ENCODE results near the gene STIM1. TPM values are rescaled to one million over a fixed set of nuclear protein-coding genes. Genes with fewer than 3 reads are reported as not detected.

The STIM1 gene
- total RNA-seq, 1 experiment from 2014 or later: 55.1 TPM

DNA sequence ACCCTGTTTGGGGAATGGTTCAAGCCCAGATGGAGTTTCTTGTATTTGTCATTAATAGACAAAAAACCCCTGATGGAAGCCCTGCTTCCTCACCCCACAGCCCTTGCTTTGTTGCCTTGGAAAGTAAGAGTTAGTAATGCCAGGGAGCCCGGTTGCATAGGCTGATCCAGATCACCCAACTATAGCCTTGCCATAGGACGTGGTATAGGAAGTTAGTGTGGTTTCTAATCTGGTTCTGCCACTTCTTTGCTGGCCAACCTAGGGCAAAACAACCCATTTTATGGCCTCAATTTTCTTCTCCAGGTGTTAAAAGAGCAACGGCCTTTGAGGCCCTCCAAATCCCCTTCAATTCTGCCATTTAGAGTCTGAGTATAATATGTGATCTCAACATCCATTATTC, 97.9 kb downstream of the STIM1 start:
- POLR2A ChIA-PET: no interaction called here
- CTCF ChIA-PET: interaction anchor here (0.6 to 0.7 kb wide), 2 partner anchors 112 to 113 kb away, joined by 3 read pairs; partner anchors contain the start of gene RHOG
- intact Hi-C loops (cut with micrococcal nuclease; ENCODE audit: unreplicated experiment): loop anchor here (10.0 kb wide), 1 partner anchor 121 kb away; no protein-coding TSS in a partner anchor
- DNase-seq: no peak
- no peak overlapping the region for H3K27ac Mint-ChIP-seq (ENCODE audit: unreplicated experiment)
- H3K4me1 ChIP-seq: no peaks in the 10 kb centered on the region
- H3K4me3 ChIP-seq (ENCODE audit: low read depth, low read length): no peak overlapping the region
- H3K36me3 ChIP-seq (ENCODE audit: control insufficient read depth, insufficient read depth, low read length): no peaks in the 10 kb centered on the region
- no peaks in the 10 kb centered on the region for H3K9me3 Mint-ChIP-seq (ENCODE audit: unreplicated experiment)
- no peaks in the 10 kb centered on the region for H3K9me3 ChIP-seq
- peaks cover 4% of the 10 kb centered on the region for H3K36me3 Mint-ChIP-seq (ENCODE audit: insufficient read depth, unreplicated experiment)
- H3K4me1 Mint-ChIP-seq (ENCODE audit: low read depth, unreplicated experiment): peaks cover 6% of the 10 kb centered on the region
- no TSS peak for BruUV-seq (replicated peaks)
- H3K27me3 ChIP-seq (replicated peaks; ENCODE audit: control insufficient read depth, insufficient read depth, low read length): no peaks in the 10 kb centered on the region
- TF ChIP-seq, protein P1, sequence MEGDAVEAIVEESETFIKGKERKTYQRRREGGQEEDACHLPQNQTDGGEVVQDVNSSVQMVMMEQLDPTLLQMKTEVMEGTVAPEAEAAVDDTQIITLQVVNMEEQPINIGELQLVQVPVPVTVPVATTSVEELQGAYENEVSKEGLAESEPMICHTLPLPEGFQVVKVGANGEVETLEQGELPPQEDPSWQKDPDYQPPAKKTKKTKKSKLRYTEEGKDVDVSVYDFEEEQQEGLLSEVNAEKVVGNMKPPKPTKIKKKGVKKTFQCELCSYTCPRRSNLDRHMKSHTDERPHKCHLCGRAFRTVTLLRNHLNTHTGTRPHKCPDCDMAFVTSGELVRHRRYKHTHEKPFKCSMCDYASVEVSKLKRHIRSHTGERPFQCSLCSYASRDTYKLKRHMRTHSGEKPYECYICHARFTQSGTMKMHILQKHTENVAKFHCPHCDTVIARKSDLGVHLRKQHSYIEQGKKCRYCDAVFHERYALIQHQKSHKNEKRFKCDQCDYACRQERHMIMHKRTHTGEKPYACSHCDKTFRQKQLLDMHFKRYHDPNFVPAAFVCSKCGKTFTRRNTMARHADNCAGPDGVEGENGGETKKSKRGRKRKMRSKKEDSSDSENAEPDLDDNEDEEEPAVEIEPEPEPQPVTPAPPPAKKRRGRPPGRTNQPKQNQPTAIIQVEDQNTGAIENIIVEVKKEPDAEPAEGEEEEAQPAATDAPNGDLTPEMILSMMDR (IDR thresholded peaks at IDR 0.05; ENCODE audit: insufficient read depth in 1 of 2, low read depth in 1 of 2, low read length in 1 of 2, severe bottlenecking in 1 of 2, unreplicated experiment in 1 of 2): no peak
- no peaks in the 10 kb centered on the region for H3K27me3 Mint-ChIP-seq (ENCODE audit: insufficient read depth, unreplicated experiment)
- H3K4me3 Mint-ChIP-seq (ENCODE audit: unreplicated experiment): no peak overlapping the region

DNA sequence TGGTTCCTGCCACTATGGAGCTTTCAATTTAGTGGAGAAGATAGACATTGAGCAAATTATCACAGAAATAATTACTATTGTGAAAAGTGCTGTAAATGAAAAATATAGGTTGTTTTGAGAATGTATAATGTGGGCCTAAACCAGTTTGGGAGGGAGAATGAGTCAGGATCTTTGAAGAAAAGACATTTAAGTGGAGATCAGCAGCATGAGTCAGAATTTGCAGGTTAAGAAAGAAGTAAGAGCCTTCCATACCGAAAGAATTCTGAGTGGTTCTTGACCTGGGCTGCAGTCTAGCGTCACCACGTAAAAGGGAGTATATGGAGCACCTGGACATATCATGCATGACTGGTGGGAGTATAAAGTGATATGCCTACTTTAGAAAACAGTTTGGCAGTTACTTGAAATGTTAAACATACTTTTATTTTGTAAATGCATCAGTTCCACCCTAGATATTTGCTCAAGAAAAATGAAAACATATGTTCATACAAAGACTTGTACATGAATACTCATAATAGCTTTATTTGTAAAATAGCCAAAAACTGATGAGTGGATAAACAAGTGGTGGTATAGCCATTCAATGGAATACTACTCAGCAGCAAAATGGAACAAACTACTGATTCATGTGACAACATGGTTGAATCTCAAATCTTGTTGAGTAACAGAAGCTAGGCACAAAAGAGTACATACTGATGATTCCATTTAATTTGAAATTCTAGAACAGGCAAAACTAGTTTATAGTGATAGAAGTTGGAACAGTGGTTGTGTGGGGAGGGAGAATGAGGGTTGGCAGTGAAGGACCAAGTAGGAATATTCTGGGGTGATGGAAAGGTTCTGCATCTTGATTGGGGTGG, 99.2 kb downstream of the STIM1 start:
- Mint-ChIP-seq H3K36me3 (ENCODE audit: insufficient read depth, unreplicated experiment) (peaks cover 4% of the 10 kb centered on the region), H3K27me3 (ENCODE audit: insufficient read depth, unreplicated experiment) (no peaks in the 10 kb centered on the region), H3K9me3 (ENCODE audit: unreplicated experiment) (no peaks in the 10 kb centered on the region), H3K27ac (ENCODE audit: unreplicated experiment) (no peak overlapping the region), H3K4me1 (ENCODE audit: low read depth, unreplicated experiment) (peaks cover 15% of the 10 kb centered on the region), H3K4me3 (ENCODE audit: unreplicated experiment) (no peak overlapping the region)
- Histone ChIP-seq H3K4me1 (no peaks in the 10 kb centered on the region), H3K9me3 (no peaks in the 10 kb centered on the region), H3K27me3 (replicated peaks; ENCODE audit: control insufficient read depth, insufficient read depth, low read length) (no peaks in the 10 kb centered on the region), H3K36me3 (ENCODE audit: control insufficient read depth, insufficient read depth, low read length) (no peaks in the 10 kb centered on the region), H3K4me3 (ENCODE audit: low read depth, low read length) (no peak overlapping the region)
- ChIA-PET POLR2A (no interaction called here), CTCF (no interaction called here)
- TF ChIP-seq, protein P1 (IDR thresholded peaks at IDR 0.05; ENCODE audit: insufficient read depth in 1 of 2, low read depth in 1 of 2, low read length in 1 of 2, severe bottlenecking in 1 of 2, unreplicated experiment in 1 of 2): no peak
- intact Hi-C loops (cut with micrococcal nuclease; ENCODE audit: unreplicated experiment): loop anchor here (10.0 kb wide), 1 partner anchor 120 kb away; no protein-coding TSS in a partner anchor
- no TSS peak for BruUV-seq (replicated peaks)
- DNase-seq: no peak

DNA sequence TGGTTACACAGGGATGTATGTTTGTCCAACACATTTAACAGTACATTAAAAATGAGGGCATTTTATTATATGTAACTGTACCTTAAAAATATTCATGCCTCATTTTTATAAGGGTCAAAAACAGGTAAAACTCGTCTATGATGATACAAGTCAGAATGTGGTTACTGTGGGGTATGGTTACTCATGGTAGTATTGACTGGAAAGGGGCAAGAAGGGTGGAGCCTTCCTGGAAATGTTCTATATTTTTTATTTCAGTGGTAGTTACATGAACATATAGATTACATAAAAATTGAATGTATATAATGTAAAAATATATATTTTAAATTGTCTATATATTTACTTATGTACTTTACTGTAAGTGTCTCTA, 99.8 kb downstream of the STIM1 start:
- Mint-ChIP-seq H3K4me1 (ENCODE audit: low read depth, unreplicated experiment) (peaks cover 15% of the 10 kb centered on the region), H3K9me3 (ENCODE audit: unreplicated experiment) (no peaks in the 10 kb centered on the region), H3K27ac (ENCODE audit: unreplicated experiment) (no peak overlapping the region), H3K36me3 (ENCODE audit: insufficient read depth, unreplicated experiment) (no peaks in the 10 kb centered on the region), H3K27me3 (ENCODE audit: insufficient read depth, unreplicated experiment) (no peaks in the 10 kb centered on the region), H3K4me3 (ENCODE audit: unreplicated experiment) (no peak overlapping the region)
- no peaks in the 10 kb centered on the region for H3K36me3 ChIP-seq (ENCODE audit: control insufficient read depth, insufficient read depth, low read length)
- TF ChIP-seq, protein P1 (IDR thresholded peaks at IDR 0.05; ENCODE audit: insufficient read depth in 1 of 2, low read depth in 1 of 2, low read length in 1 of 2, severe bottlenecking in 1 of 2, unreplicated experiment in 1 of 2): no peak
- ChIA-PET CTCF (no interaction called here), POLR2A (no interaction called here)
- DNase-seq: no peak
- BruUV-seq (replicated peaks): no TSS peak
- H3K27me3 ChIP-seq (replicated peaks; ENCODE audit: control insufficient read depth, insufficient read depth, low read length): no peaks in the 10 kb centered on the region
- peaks cover 5% of the 10 kb centered on the region; the same call in 1 of the 2 replicates for H3K4me1 ChIP-seq
- H3K9me3 ChIP-seq: no peaks in the 10 kb centered on the region
- intact Hi-C loops (cut with micrococcal nuclease; ENCODE audit: unreplicated experiment): loop anchor here (10.0 kb wide), 1 partner anchor 120 kb away; no protein-coding TSS in a partner anchor
- H3K4me3 ChIP-seq (ENCODE audit: low read depth, low read length): no peak overlapping the region

All from Caco-2 (cell line).